C4-2B (cell line): ENCODE measurements around the gene LORICRIN.

Source experiments
- ZFX ChIP-seq: fragments of 450-650 bp; IDR thresholded peaks from 2 replicates; pipeline ENCODE4 v1.6.1; 2017
- TF ChIP-seq, protein P1 (sequence below): fragments of 450-650 bp; conservative IDR thresholded peaks from 2 replicates; pipeline ENCODE4 v1.5.1; 2017; ENCODE audit warnings: mild to moderate bottlenecking

- TF ChIP-seq, protein P1, sequence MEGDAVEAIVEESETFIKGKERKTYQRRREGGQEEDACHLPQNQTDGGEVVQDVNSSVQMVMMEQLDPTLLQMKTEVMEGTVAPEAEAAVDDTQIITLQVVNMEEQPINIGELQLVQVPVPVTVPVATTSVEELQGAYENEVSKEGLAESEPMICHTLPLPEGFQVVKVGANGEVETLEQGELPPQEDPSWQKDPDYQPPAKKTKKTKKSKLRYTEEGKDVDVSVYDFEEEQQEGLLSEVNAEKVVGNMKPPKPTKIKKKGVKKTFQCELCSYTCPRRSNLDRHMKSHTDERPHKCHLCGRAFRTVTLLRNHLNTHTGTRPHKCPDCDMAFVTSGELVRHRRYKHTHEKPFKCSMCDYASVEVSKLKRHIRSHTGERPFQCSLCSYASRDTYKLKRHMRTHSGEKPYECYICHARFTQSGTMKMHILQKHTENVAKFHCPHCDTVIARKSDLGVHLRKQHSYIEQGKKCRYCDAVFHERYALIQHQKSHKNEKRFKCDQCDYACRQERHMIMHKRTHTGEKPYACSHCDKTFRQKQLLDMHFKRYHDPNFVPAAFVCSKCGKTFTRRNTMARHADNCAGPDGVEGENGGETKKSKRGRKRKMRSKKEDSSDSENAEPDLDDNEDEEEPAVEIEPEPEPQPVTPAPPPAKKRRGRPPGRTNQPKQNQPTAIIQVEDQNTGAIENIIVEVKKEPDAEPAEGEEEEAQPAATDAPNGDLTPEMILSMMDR = no peak
- TF ChIP-seq ZFX = no peak
Measured at GRCh38 chr1:153220606-153221303, 38.7 kb upstream of the LORICRIN start.
